DND-41 (cell line): ENCODE data around the gene PTGFR.

Experiments
- CTCF ChIP-seq: IDR thresholded peaks from 2 replicates; pipeline ENCODE4 v1.5.1; 2012; ENCODE audit warnings: borderline replicate concordance, low read length, moderate library complexity, mild to moderate bottlenecking; ENCODE audit not compliant: poor library complexity, severe bottlenecking; ENCODE audit errors: extremely low read depth
- EZH2 ChIP-seq: IDR thresholded peaks from 3 replicates; pipeline ENCODE4 v1.6.1; 2012; ENCODE audit warnings: borderline replicate concordance, low read depth, mild to moderate bottlenecking, moderate library complexity, low read length, inconsistent platforms; ENCODE audit not compliant: severe bottlenecking

- TF ChIP-seq EZH2 (no peak), CTCF (no peak)
These were observed 42.8 kb downstream of the PTGFR start for GRCh38 chr1:78533527-78533926.
